Hematopoietic multipotent progenitor cell treated with erythropoietin and hydrocortisone succinate and interleukin-3 and kit ligand, for 15 days (in vitro differentiated cells): ENCODE data around the gene B4GALT2.

Experiments used
- DNase-seq: peaks from one replicate; pipeline ENCODE4 v3.0.0-alpha.2; 2015; ENCODE audit warnings: low spot score

The B4GALT2 gene

GRCh38 chr1:43969746-43970466 lies 9.1 kb upstream of the B4GALT2 start, which contains the start of gene DPH2:
TSS of gene DPH2 (plus strand) at chr1:43970010. CDS start at chr1:43970176, 166 bp downstream.
- DNase-seq: peak; percentile 96

GRCh38 chr1:43970502-43970901 lies 8.5 kb upstream of the B4GALT2 start:
- no peak for DNase-seq

GRCh38 chr1:43970911-43971310 lies 8.1 kb upstream of the B4GALT2 start:
- no peak for DNase-seq

DNA sequence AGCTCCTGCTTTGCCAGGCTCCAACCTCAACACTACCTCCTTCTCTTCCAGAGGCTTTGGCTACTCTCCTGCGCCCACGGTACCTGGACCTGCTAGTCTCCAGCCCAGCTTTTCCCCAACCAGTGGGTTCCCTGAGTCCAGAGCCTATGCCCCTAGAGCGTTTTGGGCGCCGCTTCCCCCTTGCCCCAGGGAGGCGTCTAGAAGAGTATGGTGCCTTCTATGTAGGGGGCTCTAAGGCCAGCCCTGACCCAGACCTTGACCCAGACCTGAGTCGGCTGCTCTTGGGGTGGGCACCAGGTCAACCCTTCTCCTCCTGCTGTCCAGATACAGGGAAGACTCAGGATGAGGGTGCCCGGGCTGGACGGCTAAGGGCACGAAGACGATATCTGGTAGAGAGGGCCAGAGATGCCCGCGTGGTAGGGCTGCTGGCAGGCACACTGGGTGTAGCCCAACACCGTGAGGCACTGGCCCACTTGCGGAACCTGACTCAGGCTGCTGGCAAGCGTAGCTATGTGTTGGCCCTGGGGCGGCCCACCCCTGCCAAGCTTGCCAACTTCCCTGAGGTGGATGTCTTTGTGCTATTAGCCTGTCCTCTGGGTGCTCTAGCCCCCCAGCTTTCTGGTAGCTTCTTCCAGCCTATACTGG lies 7.6 kb upstream of the B4GALT2 start:
- DNase-seq: no peak

- no peak for DNase-seq
Measured at GRCh38 chr1:43973981-43974442, 5.0 kb upstream of the B4GALT2 start.

GRCh38 chr1:43974443-43975248 lies 4.4 kb upstream of the B4GALT2 start, which contains the start of gene ATP6V0B:
TSS of gene ATP6V0B (plus strand) at chr1:43974960. CDS start at chr1:43975041, 81 bp downstream.
- DNase-seq: peak; percentile 96

GRCh38 chr1:43975249-43975961 lies 3.6 kb upstream of the B4GALT2 start:
- no peak for DNase-seq

DNA sequence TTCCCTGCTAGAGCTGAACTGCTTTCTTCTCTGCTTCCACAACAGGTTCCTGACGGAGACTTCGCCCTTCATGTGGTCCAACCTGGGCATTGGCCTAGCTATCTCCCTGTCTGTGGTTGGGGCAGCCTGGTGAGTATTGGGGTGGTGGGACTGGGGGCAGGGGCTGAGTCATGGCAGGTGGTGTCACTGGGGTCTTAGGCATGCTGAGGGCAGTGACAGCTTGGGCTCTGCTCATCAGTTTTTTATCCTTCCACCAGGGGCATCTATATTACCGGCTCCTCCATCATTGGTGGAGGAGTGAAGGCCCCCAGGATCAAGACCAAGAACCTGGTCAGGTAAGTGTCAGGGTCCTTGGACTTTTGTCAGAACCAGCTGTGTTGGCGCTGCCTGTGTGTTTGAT lies 3.0 kb upstream of the B4GALT2 start:
- no peak for DNase-seq

GRCh38 chr1:43976890-43977289 lies 2.1 kb upstream of the B4GALT2 start:
- no peak for DNase-seq

DNA sequence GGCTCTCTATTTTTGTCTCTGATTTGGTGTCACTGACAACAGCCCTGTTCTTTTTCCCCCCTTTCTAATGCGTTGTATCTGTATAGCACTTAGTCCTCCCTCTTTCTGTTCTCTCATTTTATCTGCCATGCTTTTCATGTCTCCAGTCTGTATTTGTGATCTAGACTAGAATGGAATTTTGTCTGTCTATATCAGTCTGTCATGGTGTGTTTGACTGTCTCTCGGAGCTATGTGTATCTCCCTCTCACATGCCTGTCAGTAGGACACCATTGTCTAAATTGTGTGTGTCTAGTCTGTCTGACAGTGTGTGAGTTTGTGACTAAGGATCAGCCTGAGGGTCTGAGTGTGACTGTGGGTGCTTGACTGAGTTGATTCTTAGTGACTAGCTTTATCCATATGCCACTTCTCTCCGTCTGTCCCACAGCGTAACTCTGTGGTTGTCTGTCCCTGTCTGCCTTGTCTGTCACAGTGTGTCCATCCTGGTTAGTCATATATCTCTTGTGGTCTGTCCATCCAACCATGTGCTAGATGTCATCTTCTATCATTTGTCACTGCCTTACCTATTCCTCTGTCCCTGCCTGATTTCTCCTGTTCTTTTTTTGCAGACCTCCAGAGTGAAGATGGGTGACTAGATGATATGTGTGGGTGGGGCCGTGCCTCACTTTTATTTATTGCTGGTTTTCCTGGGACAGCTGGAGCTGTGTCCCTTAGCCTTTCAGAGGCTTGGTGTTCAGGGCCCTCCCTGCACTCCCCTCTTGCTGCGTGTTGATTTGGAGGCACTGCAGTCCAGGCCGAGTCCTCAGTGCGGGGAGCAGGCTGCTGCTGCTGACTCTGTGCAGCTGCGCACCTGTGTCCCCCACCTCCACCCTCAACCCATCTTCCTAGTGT lies 1.4 kb upstream of the B4GALT2 start:
- DNase-seq: no peak

DNA sequence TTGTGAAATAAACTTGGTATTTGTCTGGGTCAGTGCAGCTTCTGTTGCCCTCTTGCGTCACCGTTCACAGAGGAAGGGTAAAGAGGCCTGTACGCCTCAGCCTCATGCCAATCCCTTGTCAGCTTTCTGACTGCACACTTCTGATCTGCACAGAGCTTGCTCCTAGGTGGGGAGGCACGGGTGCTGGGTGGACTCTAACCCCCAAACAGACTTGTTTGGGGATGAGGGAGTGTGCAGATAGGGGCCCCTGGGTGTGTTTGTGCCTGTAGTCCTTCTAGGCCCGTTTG lies 803 bp upstream of the B4GALT2 start:
- DNase-seq: no peak

GRCh38 chr1:43979261-43979527 lies 184 bp downstream of the B4GALT2 start:
- no peak for DNase-seq

- no peak for DNase-seq
Measured at GRCh38 chr1:43979528-43980254, 681 bp downstream of the B4GALT2 start.

DNA sequence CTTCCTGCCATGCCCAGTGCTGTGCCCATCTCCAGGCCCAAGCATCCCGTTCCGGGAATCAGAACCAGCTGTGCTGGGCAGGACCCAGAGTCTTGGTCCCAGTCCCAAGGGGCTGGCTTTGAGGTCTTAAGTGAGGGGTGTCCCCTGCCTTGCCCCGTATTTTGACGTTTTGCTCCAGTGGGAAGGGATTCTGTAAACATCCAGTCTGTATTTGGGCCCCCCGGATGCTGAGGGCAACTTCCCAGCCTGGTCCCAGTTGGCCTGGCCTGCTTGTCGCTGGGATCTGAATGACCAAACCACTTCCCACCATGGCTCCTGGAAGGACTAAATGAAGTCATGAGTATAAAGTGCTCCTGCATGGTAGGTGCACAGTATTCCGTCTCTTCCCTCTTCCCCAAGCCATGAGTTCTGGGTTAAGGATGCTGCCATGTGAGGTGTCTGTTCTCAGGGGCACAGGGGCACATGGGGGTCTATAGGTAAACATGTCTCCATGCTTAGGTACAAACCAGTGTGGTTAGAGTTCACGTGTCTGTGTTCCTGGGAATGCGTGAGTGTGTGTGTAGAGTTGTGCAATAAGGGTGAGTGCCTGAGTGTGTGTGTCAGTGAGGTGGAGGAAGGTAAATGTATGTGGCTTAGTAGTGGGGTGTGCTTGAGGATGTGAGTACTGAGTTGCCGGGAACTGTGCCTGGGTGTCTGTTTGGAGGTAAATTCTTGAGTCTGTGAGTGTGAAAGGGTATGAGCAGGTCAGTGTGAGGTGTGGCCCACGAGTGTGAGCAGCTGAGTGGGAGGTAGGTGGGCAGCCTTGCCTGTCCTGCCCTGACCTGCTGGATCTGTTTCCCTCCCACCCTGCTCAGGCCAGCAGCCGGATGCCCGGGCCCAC lies 1.5 kb downstream of the B4GALT2 start:
- no peak for DNase-seq

DNA sequence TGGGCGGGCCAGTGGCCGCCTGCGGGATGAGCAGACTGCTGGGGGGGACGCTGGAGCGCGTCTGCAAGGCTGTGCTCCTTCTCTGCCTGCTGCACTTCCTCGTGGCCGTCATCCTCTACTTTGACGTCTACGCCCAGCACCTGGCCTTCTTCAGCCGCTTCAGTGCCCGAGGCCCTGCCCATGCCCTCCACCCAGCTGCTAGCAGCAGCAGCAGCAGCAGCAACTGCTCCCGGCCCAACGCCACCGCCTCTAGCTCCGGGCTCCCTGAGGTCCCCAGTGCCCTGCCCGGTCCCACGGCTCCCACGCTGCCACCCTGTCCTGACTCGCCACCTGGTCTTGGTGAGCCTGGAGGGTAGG lies 2.1 kb downstream of the B4GALT2 start:
- no peak for DNase-seq

GRCh38 chr1:43981636-43982035 lies 2.6 kb downstream of the B4GALT2 start:
- DNase-seq: no peak

GRCh38 chr1:43982241-43982640 lies 3.2 kb downstream of the B4GALT2 start:
- no peak for DNase-seq

GRCh38 chr1:43982808-43983207 lies 3.8 kb downstream of the B4GALT2 start:
- DNase-seq: no peak

DNA sequence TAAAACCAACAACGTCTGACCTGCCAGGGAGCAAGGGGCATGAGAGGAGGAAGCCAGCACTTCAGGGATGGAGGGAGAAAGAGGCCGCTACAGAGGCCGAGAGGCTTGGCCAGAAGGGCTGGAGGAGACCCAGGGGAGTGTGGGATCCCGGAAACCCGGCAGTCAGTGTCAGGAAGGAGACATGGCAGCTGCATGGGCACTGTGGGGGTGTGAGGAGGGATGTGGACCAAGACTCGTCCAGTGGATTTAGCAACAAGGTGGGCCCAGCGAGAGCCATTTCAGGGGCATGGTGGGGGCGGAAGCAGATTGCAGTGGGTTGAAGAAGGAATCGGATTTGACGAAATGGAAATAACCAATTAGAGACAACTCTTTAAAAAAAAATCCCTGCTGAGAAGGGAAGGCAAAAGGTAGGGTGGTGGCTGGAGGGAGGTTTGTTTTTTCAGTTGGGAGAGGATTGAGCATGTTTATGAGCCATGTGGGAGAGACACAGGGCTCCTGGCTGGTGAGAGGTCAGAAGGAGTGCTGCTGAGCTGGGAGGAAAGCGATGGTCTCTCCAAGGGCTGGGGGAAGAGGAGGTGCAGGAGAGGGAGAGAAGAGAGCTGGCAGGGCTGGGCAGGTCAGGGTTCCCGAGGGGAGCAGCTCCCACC lies 4.4 kb downstream of the B4GALT2 start:
- DNase-seq: no peak
